Breast epithelium (tissue), 4 donors: ENCODE data around the gene CCDC92B. TPM values are rescaled to one million over a fixed set of nuclear protein-coding genes. Genes with fewer than 3 reads are reported as not detected.
A peak's percentile ranks its signal among the peaks of the same experiment; 100 is the strongest.
"Not testable (repeated sequence)": the region's sequence is repeated elsewhere in the genome, so short reads cannot be mapped to it uniquely, and the experiment has no call there.

Experiments
- DNase-seq, 2 donors: peaks; one replicate each; pipeline ENCODE4 v3.0.0-alpha.2; 2019; ENCODE audit warnings: low spot score in 2 of 2
- H3K27ac ChIP-seq, 2 donors: fragments of 200-600 bp; sonication (generic) in 1 of 2; one replicate each; pipeline ENCODE4 v1.5.1; 2016 to 2019; ENCODE audit warnings: mild to moderate bottlenecking in 1 of 2
- H3K27me3 ChIP-seq, 2 donors: fragments of 200-600 bp; sonication (generic) in 1 of 2; one replicate each; pipeline versions ENCODE4 v1.5.1 to v1.6.0; 2017 to 2019; ENCODE audit warnings: control low read depth in 1 of 2, mild to moderate bottlenecking in 1 of 2
- H3K36me3 ChIP-seq: fragments of 200-600 bp; one replicate; pipeline ENCODE4 v1.5.1; 2019
- H3K4me1 ChIP-seq, 2 donors: fragments of 200-600 bp; sonication (generic); one replicate each; pipeline ENCODE4 v1.5.1; 2016 to 2019; ENCODE audit warnings: control low read depth in 1 of 2
- H3K4me3 ChIP-seq, 3 donors: fragments of 200-600 bp; sonication (generic); 1 replicate in 2 of 3; 2 replicates in 1 of 3; pipeline ENCODE4 v1.5.1; 2016 to 2019; ENCODE audit warnings: mild to moderate bottlenecking in 3 of 3, moderate library complexity in 2 of 3
- H3K9me3 ChIP-seq, 2 donors: fragments of 200-600 bp; sonication (generic) in 1 of 2; one replicate each; pipeline ENCODE4 v1.5.1; 2016 to 2019; ENCODE audit warnings: control low read depth in 1 of 2
- CTCF ChIP-seq, 3 donors: fragments of 450-650 bp; IDR thresholded peaks; one replicate each; pipeline ENCODE4 v1.5.1; 2016 to 2017; ENCODE audit warnings: antibody characterized with exemption in 3 of 3, mild to moderate bottlenecking in 3 of 3, moderate library complexity in 3 of 3
- POLR2A ChIP-seq: fragments of 450-650 bp; IDR thresholded peaks from one replicate; pipeline ENCODE4 v1.6.1; 2016; ENCODE audit warnings: antibody characterized with exemption, mild to moderate bottlenecking, moderate library complexity
- POLR2AphosphoS5 ChIP-seq, 3 donors: sonication (generic); formaldehyde crosslinking; IDR thresholded peaks; one replicate each; pipeline ENCODE4 v1.6.1; 2017; ENCODE audit warnings: antibody characterized with exemption in 3 of 3
- intact Hi-C: fragments of 100-400 bp; cut with DNase I; formaldehyde crosslinking; loops from one replicate; pipeline ENCODE4 v1.15.1; 2023; ENCODE audit warnings: low total_unique reads
- total RNA-seq, 3 donors: library from RNA; depleted of rRNA; stranded (reverse); fragments of >200 nt; gene quantifications; one replicate each; pipeline ENCODE4 v1.1.0, GENCODE V29; 2016

CCDC92B gene
- total RNA-seq, 3 donors from 2014 or later, result 0.33 TPM; not detected in 2

GRCh38 chr17:2701996-2702741, 47.3 kb downstream of the CCDC92B start:
- intact Hi-C loops, result no loop called here
- H3K9me3 ChIP-seq, result no peaks in the 10 kb centered on the region
- peaks cover under 1 to 6% of the 10 kb centered on the region in 2 donors for H3K4me1 ChIP-seq
- H3K36me3 ChIP-seq, result peaks cover 21% of the 10 kb centered on the region
- H3K27ac ChIP-seq, result peak overlapping the region; percentile 80
- no peaks in the 10 kb centered on the region for H3K27me3 ChIP-seq
- TF ChIP-seq POLR2A, result no peak
- TF ChIP-seq POLR2AphosphoS5 (IDR thresholded peaks at IDR 0.05), result no peak
- peak; percentile 54 to 74 for DNase-seq
- H3K4me3 ChIP-seq, result no peak overlapping the region

GRCh38 chr17:2701161-2701995, 48.1 kb downstream of the CCDC92B start:
- Histone ChIP-seq H3K4me1 (no peaks in the 10 kb centered on the region), H3K27ac (peak overlapping the region; percentile 80), H3K4me3 (no peak overlapping the region), H3K36me3 (peaks cover 25% of the 10 kb centered on the region), H3K9me3 (no peaks in the 10 kb centered on the region), H3K27me3 (no peaks in the 10 kb centered on the region)
- peak in 1 of 2 donors; percentile 51 for DNase-seq
- TF ChIP-seq CTCF (IDR thresholded peaks at IDR 0.05) (no peak), POLR2A (no peak), POLR2AphosphoS5 (IDR thresholded peaks at IDR 0.05) (no peak)
- intact Hi-C loops, result no loop called here

GRCh38 chr17:2700491-2701141, 48.8 kb downstream of the CCDC92B start:
- intact Hi-C loops, result no loop called here
- Histone ChIP-seq H3K4me1 (no peaks in the 10 kb centered on the region), H3K27ac (no peak overlapping the region), H3K36me3 (peaks cover 28% of the 10 kb centered on the region), H3K4me3 (no peak overlapping the region), H3K27me3 (no peaks in the 10 kb centered on the region), H3K9me3 (no peaks in the 10 kb centered on the region)
- TF ChIP-seq CTCF (IDR thresholded peaks at IDR 0.05) (no peak), POLR2A (no peak)
- DNase-seq, result peak in 1 of 2 donors; percentile 45

GRCh38 chr17:2700030-2700490, 49.4 kb downstream of the CCDC92B start:
- intact Hi-C loops, result no loop called here
- Histone ChIP-seq H3K4me1 (no peaks in the 10 kb centered on the region), H3K27me3 (no peaks in the 10 kb centered on the region), H3K4me3 (no peak overlapping the region), H3K9me3 (no peaks in the 10 kb centered on the region), H3K27ac (no peak overlapping the region), H3K36me3 (peaks cover 28% of the 10 kb centered on the region)
- peak in 1 of 2 donors; percentile 20 for DNase-seq
- TF ChIP-seq POLR2A (no peak), CTCF (IDR thresholded peaks at IDR 0.05) (no peak), POLR2AphosphoS5 (IDR thresholded peaks at IDR 0.05) (no peak)

GRCh38 chr17:2699216-2699805, 50.1 kb downstream of the CCDC92B start:
- H3K4me3 ChIP-seq, DNase-seq, H3K4me1 ChIP-seq, H3K9me3 ChIP-seq, H3K27ac ChIP-seq, H3K27me3 ChIP-seq, intact Hi-C loops: not testable (repeated sequence)
- H3K36me3 ChIP-seq, result peaks cover 28% of the 10 kb centered on the region
